HepG2 (cell line): Measurements from ENCODE around the gene PLSCR4. TPM values are rescaled to one million over a fixed set of nuclear protein-coding genes. Genes with fewer than 3 reads are reported as not detected.

Experiments used
- ATAC-seq: fragments of 200-7000 bp; cut with Tn5 transposase; 3 replicates; pipeline ENCODE4 v1.9.1; 2020; ENCODE audit warnings: mild to moderate bottlenecking, moderate library complexity
- BruUV-seq: library from RNA; stranded (reverse); fragments of 400-500 nt; replicated peaks from 2 replicates; lab custom pipeline; 2021; lab: Mats Ljungman, UMichigan
- CTCF ChIA-PET: fragments of 300-600 bp; formaldehyde crosslinking; extraction: SDS; loops from one replicate; lab custom pipeline; 2021; ENCODE audit warnings: low total read pairs, inconsistent platforms, low intra/inter-chr PET ratio; lab: Yijun Ruan, JAX
- POLR2A ChIA-PET: fragments of 350-600 bp; sonication (Branson Sonifier 250); formaldehyde crosslinking; loops from one replicate; lab custom pipeline; 2020; ENCODE audit warnings: antibody characterized with exemption, inconsistent platforms; lab: Yijun Ruan, JAX
- DNase-seq: peaks from one replicate; pipeline ENCODE4 v3.0.0-alpha.2; 2015; ENCODE audit warnings: low spot score
- FAIRE-seq: peaks from 3 replicates; lab custom pipeline; 2011; peaks lifted over from hg19 to GRCh38; lab: Jason Lieb, UNC
- H2AFZ ChIP-seq: one replicate; pipeline ENCODE4 v1.6.1; 2011; ENCODE audit warnings: low read length, inconsistent platforms
- H3K27ac ChIP-seq: fragments of 300-600 bp; 3 replicates; pipeline ENCODE4 v1.8.0; 2011; ENCODE audit warnings: mixed run types, mild to moderate bottlenecking, mixed read lengths, low read length, inconsistent platforms; ENCODE audit not compliant: insufficient read depth; ENCODE audit errors: extremely low read length
- H3K27me3 ChIP-seq, 2 experiments: fragments of 200-600 bp in 1 of 2; 2 replicates in 1 of 2; 3 replicates in 1 of 2; pipeline versions ENCODE4 v1.6.0 to v1.8.0; 2011; ENCODE audit warnings: low read length in 2 of 2, mild to moderate bottlenecking in 2 of 2, moderate library complexity in 2 of 2, inconsistent platforms in 1 of 2; ENCODE audit not compliant: insufficient read depth in 2 of 2, control insufficient read depth in 1 of 2
- H3K36me3 ChIP-seq, 2 experiments: fragments of 200-600 bp in 1 of 2; replicated peaks in 1 of 2; 2 replicates in 1 of 2; 3 replicates in 1 of 2; pipeline versions ENCODE4 v1.5.1 to v1.8.0; 2011; ENCODE audit warnings: low read length in 2 of 2, inconsistent platforms in 1 of 2; ENCODE audit not compliant: insufficient read depth in 2 of 2, control insufficient read depth in 1 of 2
- H3K4me1 ChIP-seq: 2 replicates; pipeline ENCODE4 v1.5.1; 2012; ENCODE audit warnings: low read length, inconsistent platforms; ENCODE audit not compliant: insufficient read depth
- H3K4me2 ChIP-seq: 2 replicates; pipeline ENCODE4 v1.6.0; 2011; ENCODE audit warnings: low read depth, low read length, inconsistent platforms
- H3K4me3 ChIP-seq, 3 experiments: fragments of 200-600 bp in 1 of 3; sonication (generic), shearing (Covaris generic) in 1 of 3; replicated peaks in 1 of 3; 2 replicates each; pipeline ENCODE4 v1.5.1; 2011 to 2016; ENCODE audit warnings: low read length in 3 of 3, inconsistent platforms in 2 of 3, low read depth in 2 of 3, mild to moderate bottlenecking in 2 of 3, control low read depth in 1 of 3, mixed read lengths in 1 of 3; ENCODE audit not compliant: insufficient read depth in 1 of 3
- H3K79me2 ChIP-seq: one replicate; pipeline ENCODE4 v1.6.1; 2011; ENCODE audit warnings: low read length, inconsistent platforms; ENCODE audit not compliant: insufficient read depth
- H3K9ac ChIP-seq: 2 replicates; pipeline ENCODE4 v1.6.0; 2011; ENCODE audit warnings: mild to moderate bottlenecking, low read depth, low read length, inconsistent platforms; ENCODE audit not compliant: insufficient read depth
- H3K9me3 ChIP-seq: 2 replicates; pipeline ENCODE4 v1.5.1; 2012; ENCODE audit warnings: mild to moderate bottlenecking, low read length
- H4K20me1 ChIP-seq: 2 replicates; pipeline ENCODE4 v1.6.0; 2011; ENCODE audit warnings: inconsistent platforms, mild to moderate bottlenecking, low read length, moderate library complexity; ENCODE audit not compliant: insufficient read depth
- CCAR2 ChIP-seq: fragments of 200-400 bp; formaldehyde crosslinking; optimal IDR thresholded peaks from 2 replicates; pipeline ENCODE3; 2018; ENCODE audit warnings: low read depth, mild to moderate bottlenecking, low read length, moderate library complexity
- ELF3 ChIP-seq: IDR thresholded peaks from 2 replicates; pipeline ENCODE4 v1.6.1; 2016; ENCODE audit warnings: missing genetic modification reagents, missing compliant biosample characterization
- KLF11 ChIP-seq: IDR thresholded peaks from 2 replicates; pipeline ENCODE4 v1.6.1; 2016; ENCODE audit warnings: missing compliant biosample characterization
- MED8 ChIP-seq: sonication (generic); formaldehyde crosslinking; IDR thresholded peaks from 2 replicates; pipeline ENCODE4 v1.8.1; 2023; ENCODE audit warnings: mild to moderate bottlenecking, missing genetic modification reagents; ENCODE audit not compliant: insufficient replicate concordance
- NFRKB ChIP-seq: fragments of 450-650 bp; IDR thresholded peaks from 2 replicates; pipeline ENCODE4 v1.6.1; 2017
- PAX8 ChIP-seq: sonication (generic); formaldehyde crosslinking; IDR thresholded peaks from 2 replicates; pipeline ENCODE4 v1.8.0; 2022; ENCODE audit warnings: mild to moderate bottlenecking, missing genetic modification reagents, borderline replicate concordance
- POLR2G ChIP-seq: fragments of 200-400 bp; formaldehyde crosslinking; IDR thresholded peaks from 2 replicates; pipeline ENCODE4 v1.6.1; 2018; ENCODE audit warnings: mild to moderate bottlenecking, low read depth, low read length, moderate library complexity
- SOX13 ChIP-seq, 3 experiments: fragments of 450-650 bp in 1 of 3; sonication (generic) in 1 of 3; formaldehyde crosslinking in 1 of 3; IDR thresholded peaks in 2 of 3; conservative IDR thresholded peaks in 1 of 3; 2 replicates each; pipeline versions ENCODE4 v1.5.0 to v1.6.1; 2016 to 2020; ENCODE audit warnings: antibody characterized with exemption in 1 of 3, mild to moderate bottlenecking in 1 of 3, missing compliant biosample characterization in 1 of 3, missing genetic modification reagents in 1 of 3, moderate library complexity in 1 of 3
- ZSCAN29 ChIP-seq: sonication (generic); formaldehyde crosslinking; conservative IDR thresholded peaks from 2 replicates; pipeline ENCODE4 v1.4.0; 2020; ENCODE audit warnings: mild to moderate bottlenecking, missing genetic modification reagents
- ZSCAN9 ChIP-seq: IDR thresholded peaks from 2 replicates; pipeline ENCODE4 v1.6.1; 2016; ENCODE audit warnings: borderline replicate concordance
- in situ Hi-C: cut with HindIII; loops from 2 replicates; pipeline ENCODE4 v1.10.0; 2017; ENCODE audit warnings: low pct_unique_long_range_greater_than_20kb; ENCODE audit not compliant: extremely low pct_ligation_motif_present
- intact Hi-C: fragments of 100-400 bp; cut with micrococcal nuclease; formaldehyde crosslinking; loops from one replicate; pipeline ENCODE4 v1.10.0; 2022; ENCODE audit not compliant: unreplicated experiment
- polyA plus RNA-seq, 8 experiments: library from polyadenylated mRNA; depleted of rRNA in 3 of 8; stranded (reverse) in 7 of 8; unstranded in 1 of 8; fragments of >200 nt; fragmentation: Illumina TruSeq in 4 of 8; extraction: Trizol in 4 of 8; gene quantifications; 2 replicates each; pipeline versions ENCODE4 v1.2.1 to v1.2.3, GENCODE V29; 2011 to 2016; ENCODE audit warnings: low read depth in 4 of 8, missing spikeins in 1 of 8, mixed read lengths in 1 of 8; ENCODE audit not compliant: insufficient read depth in 1 of 8
- total RNA-seq, 5 experiments: library from RNA; depleted of rRNA; stranded (reverse); fragments of >200 nt; fragmentation: Illumina TruSeq; extraction: Trizol; gene quantifications; 2 replicates each; pipeline ENCODE4 v1.2.3, GENCODE V29; 2016; ENCODE audit warnings: low read depth in 1 of 5
- TF ChIP-seq, protein P1 (sequence below): sonication (generic); formaldehyde crosslinking; IDR thresholded peaks from 2 replicates; pipeline ENCODE4 v1.8.1; 2023; ENCODE audit warnings: missing genetic modification reagents, mild to moderate bottlenecking, borderline replicate concordance

Gene PLSCR4
- total and polyA plus RNA-seq, 2 of the 13 experiments (the other 11 are each of a cell fraction or from before 2014, with no cell fraction given), result 1.5 to 59.0 TPM

DNA sequence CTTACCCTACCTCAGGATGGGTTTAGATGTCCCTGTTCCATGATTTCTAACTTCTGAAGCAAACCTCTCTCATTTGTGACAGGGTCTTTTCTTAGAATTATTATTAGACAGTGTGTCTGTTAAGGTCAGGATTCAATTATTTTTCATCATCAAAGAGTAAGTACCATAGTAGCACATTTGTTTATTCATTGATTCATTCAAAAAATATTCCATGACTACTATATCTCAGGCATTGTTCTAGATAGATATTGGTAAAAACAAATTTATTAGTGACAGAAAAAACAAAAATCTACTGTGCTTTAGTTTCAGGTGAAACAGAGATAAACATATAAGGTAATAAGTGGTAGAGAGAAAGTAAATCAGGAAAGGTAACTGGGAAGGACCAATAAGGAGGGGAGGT, 86.4 kb downstream of the PLSCR4 start:
- ChIA-PET POLR2A (no interaction called here), CTCF (no interaction called here)
- Histone ChIP-seq H3K79me2 (peaks cover 19% of the 10 kb centered on the region), H3K4me2 (peak overlapping the region; percentile 48), H3K4me3 (no peak overlapping the region), H3K4me1 (peaks cover 54% of the 10 kb centered on the region), H3K27ac (no peak overlapping the region), H4K20me1 (peaks cover 12% of the 10 kb centered on the region), H3K36me3 (no peaks in the 10 kb centered on the region; a peak in 1 of 5 replicates), H3K9ac (no peak overlapping the region), H3K9me3 (no peaks in the 10 kb centered on the region), H2AFZ (no peak overlapping the region), H3K27me3 (no peaks in the 10 kb centered on the region; a peak in 1 of 5 replicates)
- ATAC-seq (no peak), DNase-seq (no peak), FAIRE-seq (no peak)
- intact Hi-C loops (loop anchor here (5.0 kb wide), 1 partner anchor 37 kb away; no protein-coding TSS in a partner anchor), in situ Hi-C loops (loop anchor here (10.0 kb wide), 1 partner anchor 100 kb away; no protein-coding TSS in a partner anchor)
- BruUV-seq, result no TSS peak
- TF ChIP-seq NFRKB (no peak), MED8 (CRISPR knock-in tag) (no peak), KLF11 (CRISPR knock-in tag) (no peak), CCAR2 (no peak), ZSCAN29 (CRISPR knock-in tag) (no peak), SOX13 (IDR thresholded peaks at IDR 0.05) (no peak), SOX13 (CRISPR knock-in tag; conservative IDR thresholded peaks at IDR 0.05 in 1 of 2, IDR thresholded peaks at IDR 0.05 in 1 of 2) (no peak), POLR2G (no peak), ELF3 (CRISPR knock-in tag) (no peak), PAX8 (CRISPR knock-in tag) (no peak), ZSCAN9 (CRISPR knock-in tag) (no peak)
- TF ChIP-seq, protein P1, sequence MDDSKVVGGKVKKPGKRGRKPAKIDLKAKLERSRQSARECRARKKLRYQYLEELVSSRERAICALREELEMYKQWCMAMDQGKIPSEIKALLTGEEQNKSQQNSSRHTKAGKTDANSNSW (CRISPR knock-in tag), result no peak
